Natural killer cell treated with Interleukin-12 subunit alpha and Interleukin-12 subunit beta and Interleukin-15 and Interleukin-18, amount 100 ng/mL, for 72 hours (primary cell): Measurements from ENCODE around the gene SLC25A26. TPM values are rescaled to one million over a fixed set of nuclear protein-coding genes. Genes with fewer than 3 reads are reported as not detected.
A peak's percentile ranks its signal among the peaks of the same experiment; 100 is the strongest.

ENCODE experiments used
- ATAC-seq, 2 donors: fragments of 150-1000 bp; cut with Tn5 transposase in 1 of 2; sonication (Bioruptor Pico), chemical (Tn5 transposase) in 1 of 2; 2 replicates each; pipeline ENCODE4 v1.10.0; 2021
- DNase-seq: peaks from one replicate; pipeline ENCODE4 v3.0.0; 2022; ENCODE audit warnings: low spot score
- H3K27ac Mint-ChIP-seq, 2 donors: 1 replicate in 1 of 2; 2 replicates in 1 of 2; pipeline ENCODE4 v1.8.0; 2022; ENCODE audit warnings: mixed read lengths in 2 of 2, mild to moderate bottlenecking in 1 of 2, moderate library complexity in 1 of 2
- H3K27me3 Mint-ChIP-seq, 2 donors: 1 replicate in 1 of 2; 2 replicates in 1 of 2; pipeline ENCODE4 v1.8.0; 2022; ENCODE audit warnings: mixed read lengths in 2 of 2
- H3K36me3 Mint-ChIP-seq: one replicate; pipeline ENCODE4 v1.8.0; 2022; ENCODE audit warnings: mixed read lengths
- H3K4me1 Mint-ChIP-seq, 2 donors: 1 replicate in 1 of 2; 2 replicates in 1 of 2; pipeline ENCODE4 v1.8.0; 2022; ENCODE audit warnings: low read depth in 2 of 2, mixed read lengths in 2 of 2, mild to moderate bottlenecking in 1 of 2
- H3K4me3 Mint-ChIP-seq: one replicate; pipeline ENCODE4 v1.8.0; 2022; ENCODE audit warnings: mixed read lengths
- H3K9me3 Mint-ChIP-seq: 2 replicates; pipeline ENCODE4 v1.8.0; 2022; ENCODE audit warnings: mixed read lengths
- total RNA-seq, 2 donors: library from RNA; stranded (reverse); gene quantifications; one replicate each; pipeline ENCODE4 v1.2.3, GENCODE V29; 2022

Gene SLC25A26
- total RNA-seq, 2 donors from 2014 or later = 19.4 to 22.3 TPM

DNA sequence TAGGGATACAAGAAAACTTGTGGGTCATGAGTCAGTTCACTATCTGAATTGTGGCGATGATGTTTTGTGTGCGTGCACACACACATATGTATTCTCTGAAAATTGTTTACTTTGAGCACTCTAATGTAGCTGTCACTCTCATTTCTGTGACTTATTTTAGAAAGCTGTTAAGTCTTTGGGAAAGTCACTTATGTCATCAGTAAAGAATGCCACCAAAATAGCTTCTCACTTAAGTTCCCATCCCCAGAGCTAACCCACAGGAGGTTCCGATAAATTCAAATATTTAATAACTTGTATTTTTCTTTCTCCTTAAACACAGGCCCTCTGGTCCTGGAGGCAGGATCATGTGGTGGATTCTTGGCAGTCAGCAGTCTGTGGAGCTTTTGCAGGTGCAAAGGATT, 141.7 kb downstream of the SLC25A26 start:
- H3K27ac Mint-ChIP-seq = no peak overlapping the region
- no peaks in the 10 kb centered on the region for H3K9me3 Mint-ChIP-seq
- ATAC-seq (no peak), DNase-seq (no peak)
- H3K27me3 Mint-ChIP-seq = no peaks in the 10 kb centered on the region
- H3K36me3 Mint-ChIP-seq = no peaks in the 10 kb centered on the region
- no peak overlapping the region for H3K4me3 Mint-ChIP-seq
- H3K4me1 Mint-ChIP-seq = peaks cover 0 to 5% of the 10 kb centered on the region in 2 donors

DNA sequence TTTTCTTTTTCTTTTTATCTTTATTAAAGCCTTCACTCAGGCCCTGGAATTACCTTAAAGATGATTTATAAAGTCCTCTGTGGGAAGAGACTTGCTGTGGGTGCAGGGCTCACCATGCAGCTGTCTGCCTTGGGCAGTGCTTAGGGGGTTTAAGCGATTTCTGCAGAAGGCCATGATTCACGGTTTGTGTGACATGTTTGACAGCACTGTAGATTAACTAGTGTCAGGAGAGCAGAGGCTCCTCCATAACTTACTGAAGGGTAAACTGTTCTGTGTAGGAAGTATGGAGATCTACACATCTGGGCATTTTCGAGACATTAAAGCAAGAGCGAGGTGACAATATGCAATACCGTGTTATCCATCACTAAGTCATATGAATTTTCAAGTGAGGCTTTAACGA, 142.3 kb downstream of the SLC25A26 start:
- DNase-seq = no peak

DNA sequence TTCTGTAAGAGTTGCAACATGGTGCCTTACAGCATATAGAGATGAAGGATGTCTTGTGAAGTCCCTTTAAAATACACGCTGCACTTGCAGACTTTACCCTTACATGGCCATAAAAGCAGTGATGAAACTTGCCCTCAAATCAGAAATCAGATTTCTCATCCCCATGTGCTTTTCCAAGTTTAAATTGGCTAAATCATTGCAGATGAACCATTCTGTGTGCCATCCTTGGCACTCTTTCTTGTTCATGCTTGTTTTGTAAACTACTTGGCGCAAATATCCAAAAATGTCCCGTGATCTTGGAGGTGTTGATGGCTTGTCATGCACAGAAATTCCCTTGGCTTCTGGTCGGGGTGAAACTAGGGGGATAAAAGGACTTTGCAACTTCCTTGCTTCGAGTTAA, 144.3 kb downstream of the SLC25A26 start:
- H3K27ac Mint-ChIP-seq = no peak overlapping the region
- peaks cover under 1 to 3% of the 10 kb centered on the region in 2 donors for H3K4me1 Mint-ChIP-seq
- H3K9me3 Mint-ChIP-seq = no peaks in the 10 kb centered on the region
- no peak for DNase-seq
- H3K27me3 Mint-ChIP-seq = no peaks in the 10 kb centered on the region
- H3K36me3 Mint-ChIP-seq = no peaks in the 10 kb centered on the region
- ATAC-seq = no peak
- H3K4me3 Mint-ChIP-seq = no peak overlapping the region

More for the DNA sequence above, 142.3 kb downstream of the SLC25A26 start:
- H3K36me3 Mint-ChIP-seq = no peaks in the 10 kb centered on the region
- H3K4me3 Mint-ChIP-seq = no peak overlapping the region
- no peaks in the 10 kb centered on the region for H3K27me3 Mint-ChIP-seq
- H3K4me1 Mint-ChIP-seq = peaks cover 0 to 5% of the 10 kb centered on the region in 2 donors
- no peak overlapping the region for H3K27ac Mint-ChIP-seq
- ATAC-seq = no peak
- no peaks in the 10 kb centered on the region for H3K9me3 Mint-ChIP-seq

DNA sequence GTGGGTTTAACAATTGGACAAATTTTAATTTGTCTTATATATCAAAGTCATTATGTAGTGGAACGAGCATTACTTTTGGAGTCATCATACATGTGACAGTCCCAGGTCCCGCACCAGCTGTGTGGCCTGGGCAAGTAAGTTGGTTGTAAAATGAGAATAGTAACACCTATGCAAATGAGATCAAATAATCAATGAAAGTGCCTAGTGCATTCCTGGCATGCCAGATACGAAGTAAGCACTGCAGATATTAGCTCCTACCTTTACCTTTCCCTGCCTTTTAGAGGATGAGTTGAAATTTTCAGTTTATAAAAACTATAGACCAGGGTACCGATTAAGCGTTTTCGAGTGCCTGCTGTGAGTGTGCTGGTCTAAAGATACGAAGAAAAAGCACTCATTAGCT, 145.9 kb downstream of the SLC25A26 start:
- Mint-ChIP-seq H3K27ac (no peak overlapping the region), H3K27me3 (no peaks in the 10 kb centered on the region)
- ATAC-seq = no peak

DNA sequence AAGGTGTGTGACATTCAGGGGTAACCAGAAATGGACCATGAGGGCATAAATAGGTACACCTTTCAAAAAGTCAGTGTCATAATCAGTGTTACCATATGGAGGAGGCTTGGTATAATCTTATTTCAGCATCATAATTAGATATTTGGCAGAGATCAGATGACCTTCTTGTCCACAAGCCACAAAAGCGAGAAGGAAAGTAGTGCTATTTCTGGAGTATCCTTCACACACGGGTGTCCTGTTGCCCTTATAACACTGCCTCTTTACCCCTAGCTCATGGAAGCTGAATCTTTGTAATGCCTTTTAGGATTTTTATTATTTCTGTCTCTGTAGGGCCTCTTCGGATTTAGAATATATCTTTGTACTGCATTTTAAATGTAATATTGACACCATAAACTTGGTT, 147.2 kb downstream of the SLC25A26 start:
- DNase-seq (no peak), ATAC-seq (no peak)
- no peak overlapping the region for H3K4me3 Mint-ChIP-seq
- H3K27me3 Mint-ChIP-seq = no peaks in the 10 kb centered on the region
- H3K9me3 Mint-ChIP-seq = no peaks in the 10 kb centered on the region
- no peaks in the 10 kb centered on the region for H3K36me3 Mint-ChIP-seq
- peaks cover 4 to 13% of the 10 kb centered on the region in 2 donors for H3K4me1 Mint-ChIP-seq
- H3K27ac Mint-ChIP-seq = no peak overlapping the region

More for the DNA sequence above, 145.9 kb downstream of the SLC25A26 start:
- Mint-ChIP-seq H3K4me1 (peaks cover 4 to 13% of the 10 kb centered on the region in 2 donors), H3K4me3 (no peak overlapping the region), H3K36me3 (no peaks in the 10 kb centered on the region), H3K9me3 (no peaks in the 10 kb centered on the region)
- no peak for DNase-seq

DNA sequence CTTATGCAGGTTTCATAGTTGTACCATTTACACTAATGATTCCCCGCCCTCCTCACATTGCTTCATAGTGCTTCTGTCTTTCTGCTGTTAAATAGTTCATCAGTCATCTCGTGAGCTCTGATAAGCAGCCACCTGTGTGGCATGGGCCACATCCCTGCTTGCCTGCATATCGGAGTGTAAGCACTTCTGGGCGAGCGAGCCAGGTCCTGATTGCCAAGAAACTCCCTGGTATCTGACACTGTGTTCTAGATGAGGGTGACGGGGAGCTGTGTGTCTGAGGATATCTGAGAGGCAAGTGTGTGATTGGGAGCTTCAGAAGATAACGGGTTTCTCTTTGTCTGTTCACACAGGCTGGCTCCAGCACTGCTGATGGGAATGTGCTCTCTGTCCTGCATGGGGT, 149.4 kb downstream of the SLC25A26 start:
- H3K36me3 Mint-ChIP-seq = no peaks in the 10 kb centered on the region
- no peak overlapping the region for H3K4me3 Mint-ChIP-seq
- no peak overlapping the region for H3K27ac Mint-ChIP-seq
- no peaks in the 10 kb centered on the region for H3K9me3 Mint-ChIP-seq
- no peak for DNase-seq
- H3K4me1 Mint-ChIP-seq = peaks cover 7 to 13% of the 10 kb centered on the region in 2 donors
- ATAC-seq = no peak
- H3K27me3 Mint-ChIP-seq = no peaks in the 10 kb centered on the region

DNA sequence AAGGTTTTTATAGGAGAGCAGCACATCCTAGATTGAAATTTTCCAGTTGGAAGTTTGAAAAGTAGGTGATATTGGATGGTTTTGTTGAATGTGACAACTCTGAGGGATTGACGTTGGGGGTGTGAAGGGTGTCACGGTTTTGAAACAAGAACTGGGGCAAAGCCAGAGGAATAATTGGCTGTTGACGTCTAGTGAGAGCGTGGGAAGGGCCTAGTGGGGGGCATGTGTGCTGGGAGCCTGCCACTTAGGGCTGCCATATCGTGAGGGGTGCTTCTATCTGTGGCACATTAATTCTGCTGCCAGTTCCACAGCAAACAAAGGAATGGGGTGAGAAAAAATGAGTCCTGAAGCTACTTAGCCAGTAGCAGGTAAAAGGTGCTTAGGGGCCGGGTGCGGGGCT, 150.6 kb downstream of the SLC25A26 start:
- Mint-ChIP-seq H3K9me3 (no peaks in the 10 kb centered on the region), H3K4me3 (no peak overlapping the region), H3K36me3 (peaks cover 7% of the 10 kb centered on the region), H3K27ac (no peak overlapping the region), H3K27me3 (no peaks in the 10 kb centered on the region), H3K4me1 (peaks cover 7 to 13% of the 10 kb centered on the region in 2 donors)
- ATAC-seq (no peak), DNase-seq (no peak)

DNA sequence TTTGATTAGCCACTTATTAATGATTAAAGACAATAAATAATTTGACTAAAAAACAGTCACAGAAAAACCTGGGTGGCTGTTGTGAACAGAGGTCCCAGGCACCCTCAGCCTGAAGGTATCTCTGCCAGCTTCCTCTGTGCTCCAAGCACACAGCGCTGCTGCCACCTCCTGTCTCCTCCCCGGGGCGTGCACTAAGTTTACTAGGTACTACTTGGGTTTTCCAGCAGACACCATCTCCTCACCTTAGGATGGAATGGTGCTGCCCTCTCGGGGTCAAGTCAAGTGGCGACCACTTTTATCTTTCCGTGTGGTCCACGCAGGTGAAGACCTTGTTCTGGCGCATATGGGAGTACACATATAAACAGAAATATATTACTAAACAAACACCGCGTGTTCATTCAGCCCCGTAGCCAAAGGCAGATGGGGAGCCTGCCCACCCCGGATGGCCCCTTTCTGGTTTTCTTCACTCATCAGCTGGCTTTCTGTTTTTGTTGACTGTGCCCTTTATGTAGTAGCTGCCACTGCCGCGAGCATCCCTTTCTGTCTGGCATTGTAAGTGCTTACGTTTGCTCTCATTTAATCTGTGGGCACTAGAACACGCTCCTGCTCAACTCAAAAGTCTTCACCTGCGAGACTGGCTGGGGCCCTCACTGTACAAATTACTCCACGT, 152.0 kb downstream of the SLC25A26 start:
- no peak overlapping the region for H3K4me3 Mint-ChIP-seq
- DNase-seq (no peak), ATAC-seq (peak in 1 of 2 donors; percentile 57)
- H3K27ac Mint-ChIP-seq = no peak overlapping the region
- H3K4me1 Mint-ChIP-seq = peaks cover 7 to 14% of the 10 kb centered on the region in 2 donors
- peaks cover 9% of the 10 kb centered on the region for H3K36me3 Mint-ChIP-seq
- no peaks in the 10 kb centered on the region for H3K27me3 Mint-ChIP-seq
- H3K9me3 Mint-ChIP-seq = no peaks in the 10 kb centered on the region

DNA sequence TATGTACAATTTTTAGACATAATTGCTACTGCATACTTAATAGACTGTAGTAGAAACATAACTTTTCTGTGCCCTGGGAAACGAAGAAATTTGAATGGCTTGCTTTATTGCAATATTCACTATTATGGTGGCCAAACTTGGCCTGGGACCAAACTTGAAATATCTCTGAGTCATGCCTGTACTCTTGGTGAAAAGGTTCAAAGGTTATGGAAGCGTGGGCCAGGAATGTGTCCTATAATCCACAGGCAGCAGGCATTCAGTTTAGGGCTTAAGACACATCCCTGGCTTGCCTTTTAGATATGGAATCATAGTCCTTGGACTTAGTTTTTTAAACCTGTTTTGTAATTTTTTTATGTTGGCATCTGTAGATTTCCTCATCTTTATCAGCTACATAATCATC, 155.8 kb downstream of the SLC25A26 start:
- Mint-ChIP-seq H3K4me1 (peaks cover 5 to 6% of the 10 kb centered on the region in 2 donors), H3K27me3 (no peaks in the 10 kb centered on the region), H3K9me3 (no peaks in the 10 kb centered on the region), H3K36me3 (peaks cover 22% of the 10 kb centered on the region), H3K4me3 (no peak overlapping the region), H3K27ac (no peak overlapping the region)
- ATAC-seq (no peak), DNase-seq (no peak)

DNA sequence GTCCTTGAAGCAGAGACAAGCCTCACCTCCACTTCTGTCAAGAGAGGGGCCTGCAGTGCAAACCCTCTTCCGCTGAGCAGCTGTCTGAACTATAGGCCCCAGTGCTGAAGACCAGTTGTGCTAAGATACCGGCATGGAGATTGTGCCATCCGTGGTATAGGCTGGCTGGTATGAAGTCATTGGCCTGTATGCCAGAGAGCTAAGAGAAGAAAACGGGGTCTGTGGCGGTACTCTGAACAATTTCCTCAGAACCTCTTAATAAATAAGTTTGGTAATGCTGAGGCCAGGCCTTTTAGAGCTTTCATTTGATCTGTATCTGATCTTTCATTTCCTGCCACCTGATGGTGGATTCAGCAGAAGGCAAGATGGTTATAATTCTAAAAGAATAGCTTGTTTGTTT, 157.0 kb downstream of the SLC25A26 start:
- no peaks in the 10 kb centered on the region for H3K27me3 Mint-ChIP-seq
- DNase-seq = no peak
- ATAC-seq = no peak
- peaks cover 22% of the 10 kb centered on the region for H3K36me3 Mint-ChIP-seq
- H3K9me3 Mint-ChIP-seq = no peaks in the 10 kb centered on the region
- H3K4me1 Mint-ChIP-seq = peaks cover 5 to 6% of the 10 kb centered on the region in 2 donors
- H3K4me3 Mint-ChIP-seq = no peak overlapping the region
- peak overlapping the region in 1 of 2 donors; percentile 56 for H3K27ac Mint-ChIP-seq

DNA sequence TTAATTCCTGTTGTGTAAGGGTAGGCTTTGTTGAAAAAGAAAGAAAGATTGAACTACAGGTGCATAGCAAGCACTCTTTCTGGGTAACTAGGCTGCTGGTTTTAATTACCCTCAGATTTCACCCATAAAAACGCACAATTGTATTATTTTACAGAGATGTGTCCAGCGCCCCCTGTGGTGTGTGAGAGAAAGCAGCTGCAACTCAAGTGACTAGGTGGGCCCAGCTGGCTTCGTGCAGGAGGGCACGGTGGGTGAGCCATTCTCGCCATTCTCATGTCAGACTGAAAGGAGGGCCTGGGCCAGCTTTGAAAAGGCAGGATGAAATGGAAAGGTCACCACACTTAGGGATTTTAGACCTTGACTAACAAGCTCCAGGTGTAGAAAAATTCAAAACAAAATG, 157.5 kb downstream of the SLC25A26 start:
- no peak for ATAC-seq
- no peaks in the 10 kb centered on the region for H3K9me3 Mint-ChIP-seq
- peaks cover 23% of the 10 kb centered on the region for H3K36me3 Mint-ChIP-seq
- no peak for DNase-seq
- no peaks in the 10 kb centered on the region for H3K27me3 Mint-ChIP-seq
- no peak overlapping the region for H3K27ac Mint-ChIP-seq
- peaks cover 5 to 6% of the 10 kb centered on the region in 2 donors for H3K4me1 Mint-ChIP-seq
- no peak overlapping the region for H3K4me3 Mint-ChIP-seq

DNA sequence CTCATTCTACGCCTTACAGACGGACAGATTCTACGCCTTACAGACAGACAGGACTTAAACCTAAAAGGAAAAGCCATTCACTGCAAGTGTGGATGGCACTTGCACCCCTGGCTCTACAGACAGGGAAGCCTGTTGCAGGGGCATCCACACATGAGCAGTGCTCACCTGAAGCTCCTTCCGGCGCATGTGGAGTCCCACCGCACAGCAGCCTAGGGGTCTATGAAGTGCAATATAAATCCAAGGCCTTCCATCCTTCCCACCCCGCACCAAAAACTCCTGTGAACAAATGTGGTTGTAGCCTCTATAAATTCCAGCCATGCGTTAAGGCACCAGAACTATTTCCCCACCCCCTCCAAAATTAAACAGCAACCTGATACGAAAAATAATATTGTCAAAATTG, 158.8 kb downstream of the SLC25A26 start:
- Mint-ChIP-seq H3K36me3 (peaks cover 30% of the 10 kb centered on the region), H3K27me3 (no peaks in the 10 kb centered on the region), H3K9me3 (no peaks in the 10 kb centered on the region), H3K4me1 (peaks cover 3 to 5% of the 10 kb centered on the region in 2 donors), H3K27ac (no peak overlapping the region), H3K4me3 (no peak overlapping the region)
- ATAC-seq = no peak
- no peak for DNase-seq

DNA sequence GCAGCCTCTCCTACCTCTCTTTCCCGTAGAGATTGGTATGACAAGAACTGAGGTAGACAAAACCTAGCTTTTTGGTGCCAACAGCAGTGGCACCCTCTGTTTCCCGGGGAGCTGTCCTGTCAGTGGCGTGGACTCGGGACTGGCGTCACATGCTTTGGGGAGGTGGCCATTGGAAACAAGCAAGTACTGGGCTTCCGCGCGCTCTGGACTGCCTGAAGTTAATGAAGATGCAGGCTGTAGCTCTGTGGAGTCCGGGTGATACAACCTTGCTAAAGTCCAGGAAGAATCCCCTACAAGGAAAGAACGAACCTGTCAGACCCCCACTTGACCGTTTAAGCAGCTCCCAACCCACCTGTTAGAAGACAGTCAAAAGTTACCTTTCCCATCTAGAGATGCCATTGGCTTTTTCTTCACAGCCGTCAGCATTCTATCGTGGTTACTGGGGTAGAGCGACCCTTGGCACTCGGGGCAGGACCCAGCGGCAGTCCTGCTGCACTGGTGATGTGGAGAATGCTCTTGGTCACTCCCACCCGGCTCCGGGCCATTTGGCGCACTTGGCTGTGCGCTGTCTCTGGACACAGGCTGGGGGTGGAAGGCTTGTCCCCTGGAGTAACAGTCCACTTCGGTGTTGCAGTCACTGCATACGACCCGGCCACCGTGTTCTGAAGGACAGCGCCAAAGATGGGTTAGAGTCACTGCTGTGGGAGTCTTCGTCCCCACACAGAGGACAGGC, 159.6 kb downstream of the SLC25A26 start:
- ATAC-seq (no peak), DNase-seq (no peak)
- H3K9me3 Mint-ChIP-seq = no peaks in the 10 kb centered on the region
- peaks cover 30% of the 10 kb centered on the region for H3K36me3 Mint-ChIP-seq
- no peak overlapping the region for H3K4me3 Mint-ChIP-seq
- H3K27ac Mint-ChIP-seq = no peak overlapping the region
- H3K27me3 Mint-ChIP-seq = no peaks in the 10 kb centered on the region
- peaks cover 3 to 5% of the 10 kb centered on the region in 2 donors for H3K4me1 Mint-ChIP-seq

DNA sequence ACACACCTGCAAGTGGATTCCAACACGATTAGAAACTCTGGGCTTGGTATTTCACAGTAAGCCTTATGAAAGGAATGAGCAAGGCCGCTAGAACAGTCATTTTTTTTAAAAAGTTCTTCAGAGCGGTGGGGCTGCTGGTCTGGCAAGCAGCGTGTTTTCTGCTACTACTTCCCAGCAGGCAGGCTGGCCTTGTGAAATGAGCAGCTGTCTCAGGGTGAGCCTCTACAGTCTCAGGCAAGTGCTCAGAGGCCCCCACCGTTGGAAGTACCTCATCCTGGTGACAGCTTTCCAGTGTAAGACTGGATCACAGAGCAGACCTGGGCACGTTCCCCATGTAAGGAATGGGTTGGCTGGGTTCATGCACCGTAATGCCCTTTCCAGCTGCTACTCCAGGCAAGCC, 160.8 kb downstream of the SLC25A26 start:
- peaks cover 3 to 5% of the 10 kb centered on the region in 2 donors for H3K4me1 Mint-ChIP-seq
- no peak for ATAC-seq

More for the DNA sequence above, 160.8 kb downstream of the SLC25A26 start:
- Mint-ChIP-seq H3K4me3 (no peak overlapping the region), H3K9me3 (no peaks in the 10 kb centered on the region), H3K36me3 (peaks cover 23% of the 10 kb centered on the region), H3K27me3 (no peaks in the 10 kb centered on the region), H3K27ac (no peak overlapping the region)
- DNase-seq = no peak
